Stimulated activated naive CD4-positive, alpha-beta T cell treated with Interleukin-2 at 50 U/mL for 16 hours (primary cell): ENCODE data around the gene PRPF8.
"Not testable (repeated sequence)": the region's sequence is repeated elsewhere in the genome, so short reads cannot be mapped to it uniquely, and the experiment has no call there.

Experiments
- DNase-seq: peaks from one replicate; lab custom pipeline; 2025; lab: John Stamatoyannopoulos, UW

Gene PRPF8

GRCh38 chr17:1716076-1716911 is 31.6 kb upstream of the PRPF8 start:
- peak; percentile 100 for DNase-seq

DNA sequence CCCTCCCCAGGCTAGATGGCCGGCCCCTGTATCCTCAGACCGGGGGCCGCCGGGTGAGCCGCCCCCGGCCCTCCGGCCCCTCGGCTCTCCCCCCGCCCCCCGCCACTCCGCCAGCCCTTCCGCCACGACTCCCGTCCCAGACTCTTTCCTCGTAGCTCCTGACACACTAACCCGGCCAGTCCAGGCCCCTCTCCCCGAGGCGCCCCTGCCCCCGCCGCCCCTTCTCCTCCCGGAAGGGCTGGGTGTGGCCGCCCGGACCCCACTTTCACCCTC is 31.1 kb upstream of the PRPF8 start:
- no peak for DNase-seq

DNA sequence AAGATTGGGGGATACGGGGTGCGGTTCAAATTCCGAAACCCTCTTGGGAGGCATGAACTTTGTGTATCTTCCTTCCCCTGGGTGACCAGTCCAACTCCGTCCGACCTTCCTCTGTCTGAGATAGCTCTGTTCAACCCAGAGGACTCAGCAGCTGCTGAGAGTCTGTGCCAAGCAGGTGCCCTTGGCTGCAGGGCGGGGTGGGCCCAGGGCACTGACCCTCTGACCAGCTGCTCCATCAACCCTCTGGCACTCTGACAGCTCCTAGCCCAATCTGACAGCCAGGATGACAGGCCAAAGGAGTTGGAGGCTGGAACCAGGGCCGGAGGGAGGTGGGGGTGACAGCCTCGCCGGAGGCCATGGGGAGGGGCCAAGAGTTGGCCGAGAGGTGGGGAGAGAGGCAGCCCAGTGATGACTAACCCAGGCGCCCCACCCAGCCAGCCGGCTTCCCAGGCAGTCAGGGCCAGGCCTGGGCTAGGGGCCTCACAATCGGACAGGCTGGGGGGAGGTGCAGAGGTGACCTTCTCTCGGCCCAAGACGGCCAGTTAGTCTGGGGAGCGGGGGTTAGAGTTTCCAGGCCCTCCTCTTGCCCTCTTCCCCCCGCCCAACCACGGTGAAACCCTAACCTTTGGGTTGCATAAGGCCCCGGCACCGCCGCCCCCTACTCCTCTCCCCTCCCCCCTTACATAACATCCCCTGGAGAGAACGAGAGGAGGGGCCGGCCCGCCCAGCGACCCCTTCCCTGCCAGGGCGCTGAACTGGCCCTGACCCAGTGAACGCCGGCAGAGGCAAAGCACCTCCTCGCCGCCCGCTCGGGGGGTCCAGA is 30.5 kb upstream of the PRPF8 start:
- DNase-seq, result peak; percentile 51

- no peak for DNase-seq
Measured at GRCh38 chr17:1714427-1714979, 29.8 kb upstream of the PRPF8 start.

- no peak for DNase-seq
Measured at GRCh38 chr17:1713878-1714426, 29.3 kb upstream of the PRPF8 start.

DNA sequence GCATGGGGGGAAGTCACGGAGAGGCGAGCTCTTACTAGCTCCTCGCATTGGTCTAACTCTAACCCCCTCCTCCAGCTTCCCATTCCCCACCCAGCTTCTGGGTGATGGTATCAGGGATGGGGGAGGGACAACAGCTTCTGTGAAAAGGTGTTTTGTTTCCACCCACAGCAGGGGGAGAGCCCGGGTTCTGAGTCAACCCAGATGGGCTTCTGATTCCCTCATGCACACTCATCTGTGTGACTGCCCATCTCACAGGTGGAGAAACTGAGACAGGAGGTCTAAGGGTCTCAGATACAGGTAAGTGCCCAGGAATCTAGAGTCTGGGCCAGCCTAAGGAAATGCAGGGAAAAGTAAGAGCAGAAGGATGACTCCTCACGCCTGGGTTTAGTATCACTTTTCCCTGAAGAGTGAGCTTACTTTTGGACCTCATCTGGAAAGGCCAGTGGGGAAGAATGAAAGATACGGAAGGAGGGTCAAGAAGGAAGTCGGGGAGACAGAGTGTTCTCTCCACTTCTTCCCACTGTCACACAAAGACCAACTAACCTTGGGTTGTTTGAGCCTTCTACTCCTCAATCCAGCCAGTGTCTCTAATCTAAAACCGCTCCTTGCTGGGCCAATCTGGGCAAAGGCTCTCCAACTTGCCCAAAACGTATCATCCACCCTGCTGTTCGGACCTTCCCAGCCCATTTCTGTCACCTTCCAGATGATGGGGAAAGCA is 28.7 kb upstream of the PRPF8 start:
- no peak for DNase-seq

DNA sequence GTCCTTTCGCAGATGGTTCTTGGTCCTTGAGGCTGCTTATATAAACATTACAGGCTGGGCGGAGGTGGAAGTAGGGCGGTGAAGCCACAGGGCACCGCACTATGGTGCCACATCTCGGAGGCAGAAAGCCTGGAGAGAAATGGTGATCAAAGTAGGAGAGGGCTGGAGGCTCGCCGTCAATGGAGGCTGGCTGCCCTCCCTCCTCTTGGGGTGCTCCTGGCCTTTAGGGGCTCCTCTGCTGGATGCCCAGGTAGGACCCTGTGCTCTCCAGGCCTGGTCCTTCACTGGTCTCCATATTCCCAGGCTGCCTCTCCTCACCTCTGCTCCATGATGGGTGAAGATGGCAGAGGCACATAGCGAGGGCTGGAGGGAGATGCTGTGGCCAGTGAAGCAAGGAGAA is 27.6 kb upstream of the PRPF8 start:
- no peak for DNase-seq

- no peak for DNase-seq
Measured at GRCh38 chr17:1711804-1712203, 27.1 kb upstream of the PRPF8 start.

- no peak for DNase-seq
Measured at GRCh38 chr17:1710807-1711553, 26.3 kb upstream of the PRPF8 start.

DNA sequence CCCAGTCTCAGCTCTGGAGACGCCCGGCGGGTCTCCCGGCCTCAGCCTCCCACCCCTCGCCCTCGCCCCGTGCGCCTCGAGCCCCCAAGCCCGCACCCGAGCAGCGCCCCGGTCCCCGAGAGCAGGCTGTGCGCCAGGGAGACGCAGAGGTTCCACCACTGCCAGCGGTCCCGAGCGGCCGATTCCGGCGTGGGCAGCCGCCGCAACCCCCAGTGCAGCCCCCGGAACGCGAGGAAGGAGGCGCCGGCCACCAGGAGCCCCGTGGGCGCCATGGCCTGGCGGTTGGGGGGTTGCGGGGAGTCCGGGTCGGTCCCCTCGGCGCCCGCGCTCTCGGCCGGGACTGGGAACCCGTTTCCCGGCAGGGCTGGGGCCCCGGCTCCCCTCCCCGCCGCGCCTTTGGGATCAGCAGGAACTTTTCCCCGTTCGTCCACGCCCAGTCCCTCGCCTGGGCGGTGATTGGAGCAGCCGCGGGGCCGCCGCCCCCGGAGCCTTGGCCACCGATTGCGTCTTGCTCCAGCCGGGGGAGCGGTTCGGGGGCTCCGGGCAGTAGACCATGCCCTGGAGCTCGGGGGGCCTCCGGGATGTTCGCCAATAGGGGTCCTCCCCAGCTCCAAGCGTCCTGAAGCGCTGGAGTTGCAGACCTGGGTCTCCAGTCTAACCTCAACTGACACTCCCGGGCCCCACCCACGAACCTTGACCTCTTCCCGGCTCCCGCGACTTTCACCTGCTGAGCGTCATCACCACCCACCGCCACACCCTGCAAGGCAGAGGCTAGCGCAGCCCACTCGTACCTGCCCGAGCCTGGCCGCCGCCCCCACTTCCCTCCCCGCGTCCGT is 25.5 kb upstream of the PRPF8 start, which contains the start of gene TLCD2:
TLCD2 (minus strand) TSS at position 407 of the 836 bp plus-strand sequence; CDS start at position 272, 135 bp downstream.
- DNase-seq, result no peak

GRCh38 chr17:1709403-1709951 is 24.8 kb upstream of the PRPF8 start:
- DNase-seq, result no peak

- not testable (repeated sequence) for DNase-seq
Measured at GRCh38 chr17:1708791-1709346, 24.2 kb upstream of the PRPF8 start.

- DNase-seq, result no peak
Measured at GRCh38 chr17:1707107-1707506, 22.4 kb upstream of the PRPF8 start.

DNA sequence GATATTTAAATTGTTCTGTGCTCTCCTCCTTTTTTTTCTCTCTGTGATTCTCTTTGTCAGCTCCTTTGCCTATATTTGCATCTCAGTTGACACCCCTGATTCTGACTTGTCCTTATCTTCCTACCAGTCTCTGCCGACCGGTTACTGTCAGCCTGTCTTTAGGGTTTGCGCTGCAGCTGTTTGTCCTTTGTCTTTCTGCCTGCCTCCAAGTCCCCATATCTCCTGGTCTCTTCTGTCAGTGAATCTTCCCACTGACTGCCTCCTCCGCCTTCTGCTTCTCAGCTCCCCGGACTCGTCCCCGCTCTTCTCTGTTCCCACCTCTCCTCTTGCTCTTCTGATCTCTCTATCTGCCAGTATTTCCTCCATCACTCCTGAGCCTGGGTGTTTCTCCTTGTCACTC is 20.3 kb upstream of the PRPF8 start:
- DNase-seq, result no peak

- DNase-seq, result no peak
Measured at GRCh38 chr17:1703063-1703462, 18.4 kb upstream of the PRPF8 start.

DNA sequence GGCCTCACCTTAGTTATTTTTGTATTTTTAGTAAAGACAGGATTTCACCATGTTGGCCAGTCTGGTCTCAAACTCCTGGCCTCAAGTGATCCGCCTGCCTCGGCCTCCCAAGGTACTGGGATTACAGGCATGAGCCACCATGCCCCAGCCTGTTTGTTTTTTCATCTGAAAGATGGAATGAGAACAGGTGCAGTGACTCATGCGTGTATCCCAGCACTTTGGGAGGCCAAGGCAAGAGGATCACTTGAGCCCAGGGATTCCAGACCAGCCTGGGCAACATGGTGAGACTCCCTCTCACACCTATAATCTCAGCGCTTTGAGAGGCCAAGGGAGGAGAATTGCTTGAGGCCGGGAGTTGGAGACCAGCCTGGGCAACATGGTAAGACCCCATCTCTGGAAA is 15.2 kb upstream of the PRPF8 start:
- DNase-seq, result not testable (repeated sequence)

GRCh38 chr17:1697681-1698080 is 13.0 kb upstream of the PRPF8 start:
- no peak for DNase-seq

- DNase-seq, result no peak
Measured at GRCh38 chr17:1695365-1695764, 10.7 kb upstream of the PRPF8 start.

- no peak for DNase-seq
Measured at GRCh38 chr17:1693339-1693738, 8.7 kb upstream of the PRPF8 start.
